ENCODE measurements around the gene ASIC4. TPM values are rescaled to one million over a fixed set of nuclear protein-coding genes. Genes with fewer than 3 reads are reported as not detected.

ASIC4 gene
- total and polyA plus RNA-seq, 12 donors: 0.15 to 0.43 (median 0.20) TPM; not detected in 7

GRCh38 chr2:219523031-219523671 is 8.9 kb downstream of the ASIC4 start:
- DNase-seq: no peak
- WGBS, 2 donors: 37 to 40% methylated on average over 24 of the region's 24 CpGs
- Histone ChIP-seq H3K27ac (peak overlapping the region in 3 of 10 donors; percentile 65 to 81 (median 77)), H3K4me1 (peaks cover 15 to 70% (median 33%) of the 10 kb centered on the region in 9 donors), H3K27me3 (peaks cover 5 to 96% (median 59%) of the 10 kb centered on the region in 7 donors), H3K4me3 (peak overlapping the region in 9 of 10 donors; percentile 7 to 42 (median 27)), H3K9me3 (no peaks in the 10 kb centered on the region), H3K36me3 (no peaks in the 10 kb centered on the region)
- intact Hi-C loops (cut with DNase I): loop anchor here in 1 of 10 donors (5.0 kb wide), 1 partner anchor 46 kb away; no protein-coding TSS in a partner anchor
- no peak for TF ChIP-seq CTCF (IDR thresholded peaks at IDR 0.05)
- no peak for ATAC-seq

- Histone ChIP-seq H3K4me3 (no peak overlapping the region), H3K4me1 (peaks cover 17 to 68% (median 35%) of the 10 kb centered on the region in 9 donors), H3K36me3 (no peaks in the 10 kb centered on the region), H3K27ac (no peak overlapping the region), H3K9me3 (no peaks in the 10 kb centered on the region), H3K27me3 (peaks cover 5 to 99% (median 73%) of the 10 kb centered on the region in 7 donors)
- intact Hi-C loops (cut with DNase I): loop anchor here in 7 of 10 donors (5.0 kb wide), 3 partner anchors 33 to 123 kb away; no protein-coding TSS in a partner anchor
- DNase-seq (no peak), ATAC-seq (no peak)
- 94 to 95% methylated on average over 2 of the region's 2 CpGs for WGBS, 2 donors
- no peak for TF ChIP-seq CTCF (IDR thresholded peaks at IDR 0.05)
Measured at GRCh38 chr2:219524817-219525216, 10.5 kb downstream of the ASIC4 start.

GRCh38 chr2:219525533-219526232 is 11.4 kb downstream of the ASIC4 start:
- WGBS, 2 donors: 29 to 33% methylated on average over 9 of the region's 9 CpGs
- no peaks in the 10 kb centered on the region for H3K9me3 ChIP-seq
- peaks cover 5 to 99% (median 75%) of the 10 kb centered on the region in 7 donors for H3K27me3 ChIP-seq
- peaks cover 19 to 63% (median 38%) of the 10 kb centered on the region in 9 donors for H3K4me1 ChIP-seq
- H3K36me3 ChIP-seq: no peaks in the 10 kb centered on the region
- H3K27ac ChIP-seq: peak overlapping the region in 2 of 10 donors; percentile 36 to 71
- intact Hi-C loops (cut with DNase I): loop anchor here in 6 of 10 donors (5.0 kb wide), 3 partner anchors 33 to 123 kb away; no protein-coding TSS in a partner anchor
- DNase-seq (no peak), ATAC-seq (peak in 1 of 8 donors; percentile 17)
- no peak for TF ChIP-seq CTCF (IDR thresholded peaks at IDR 0.05)
- no peak overlapping the region for H3K4me3 ChIP-seq

GRCh38 chr2:219526320-219527075 is 12.2 kb downstream of the ASIC4 start:
- peaks cover 5 to 98% (median 80%) of the 10 kb centered on the region in 7 donors for H3K27me3 ChIP-seq

More at GRCh38 chr2:219526320-219527075, 12.2 kb downstream of the ASIC4 start:
- DNase-seq: no peak
- intact Hi-C loops (cut with DNase I): loop anchor here in 6 of 10 donors (5.0 kb wide), 3 partner anchors 34 to 124 kb away; no protein-coding TSS in a partner anchor
- H3K4me1 ChIP-seq: peaks cover 15 to 55% (median 33%) of the 10 kb centered on the region in 9 donors
- H3K27ac ChIP-seq: peak overlapping the region in 4 of 10 donors; percentile 15 to 71 (median 28)
- H3K4me3 ChIP-seq: no peak overlapping the region
- TF ChIP-seq CTCF (IDR thresholded peaks at IDR 0.05): no peak
- 36 to 44% methylated on average over 10 to 11 of the region's 11 CpGs for WGBS, 2 donors
- no peaks in the 10 kb centered on the region for H3K36me3 ChIP-seq
- H3K9me3 ChIP-seq: no peaks in the 10 kb centered on the region
- ATAC-seq: peak in 2 of 8 donors; percentile 3 to 10
